ENCODE measurements around the gene BCL6.

GRCh38 chr3:187725653-187726370 is 19.5 kb downstream of the BCL6 start:
- no peak for TF ChIP-seq CTCF (conservative IDR thresholded peaks at IDR 0.05)
- no peak for TF ChIP-seq ZFX (IDR thresholded peaks at IDR 0.05)
